ENCODE data around the gene HIVEP3. TPM values are rescaled to one million over a fixed set of nuclear protein-coding genes. Genes with fewer than 3 reads are reported as not detected.

The HIVEP3 gene
- total and polyA plus RNA-seq, 2 experiments from 2014 or later: 0.57 to 5.9 TPM

- Histone ChIP-seq H2AFZ (no peak overlapping the region), H3K4me2 (no peak overlapping the region), H4K20me1 (ENCODE audit: insufficient read depth, poor library complexity, severe bottlenecking) (no peaks in the 10 kb centered on the region), H3K27me3 (no peaks in the 10 kb centered on the region), H3K36me3 (replicated peaks; ENCODE audit: insufficient read depth, low read depth) (no peaks in the 10 kb centered on the region), H3K4me3 (no peak overlapping the region), H3K79me2 (no peaks in the 10 kb centered on the region), H3K4me1 (ENCODE audit: insufficient read depth) (no peaks in the 10 kb centered on the region), H3K9me2 (replicated peaks; ENCODE audit: insufficient read depth) (no peaks in the 10 kb centered on the region), H3K9me3 (ENCODE audit: low read depth) (no peaks in the 10 kb centered on the region), H3K27ac (no peak overlapping the region)
- no peak for DNase-seq (ENCODE audit: low spot score)
- WGBS (ENCODE audit: low lambda C conversion rate, missing lambda C conversion rate): 79% methylated on average over 3 of the region's 3 CpGs
- TF ChIP-seq EZH2phosphoT487 (IDR thresholded peaks at IDR 0.05; ENCODE audit: low read depth, severe bottlenecking, unreplicated experiment) (no peak), EZH2 (IDR thresholded peaks at IDR 0.05; ENCODE audit: borderline replicate concordance) (no peak), CTCF (IDR thresholded peaks at IDR 0.05; ENCODE audit: poor library complexity) (no peak)
Measured at GRCh38 chr1:41546833-41547135, 371.9 kb downstream of the HIVEP3 start.

DNA sequence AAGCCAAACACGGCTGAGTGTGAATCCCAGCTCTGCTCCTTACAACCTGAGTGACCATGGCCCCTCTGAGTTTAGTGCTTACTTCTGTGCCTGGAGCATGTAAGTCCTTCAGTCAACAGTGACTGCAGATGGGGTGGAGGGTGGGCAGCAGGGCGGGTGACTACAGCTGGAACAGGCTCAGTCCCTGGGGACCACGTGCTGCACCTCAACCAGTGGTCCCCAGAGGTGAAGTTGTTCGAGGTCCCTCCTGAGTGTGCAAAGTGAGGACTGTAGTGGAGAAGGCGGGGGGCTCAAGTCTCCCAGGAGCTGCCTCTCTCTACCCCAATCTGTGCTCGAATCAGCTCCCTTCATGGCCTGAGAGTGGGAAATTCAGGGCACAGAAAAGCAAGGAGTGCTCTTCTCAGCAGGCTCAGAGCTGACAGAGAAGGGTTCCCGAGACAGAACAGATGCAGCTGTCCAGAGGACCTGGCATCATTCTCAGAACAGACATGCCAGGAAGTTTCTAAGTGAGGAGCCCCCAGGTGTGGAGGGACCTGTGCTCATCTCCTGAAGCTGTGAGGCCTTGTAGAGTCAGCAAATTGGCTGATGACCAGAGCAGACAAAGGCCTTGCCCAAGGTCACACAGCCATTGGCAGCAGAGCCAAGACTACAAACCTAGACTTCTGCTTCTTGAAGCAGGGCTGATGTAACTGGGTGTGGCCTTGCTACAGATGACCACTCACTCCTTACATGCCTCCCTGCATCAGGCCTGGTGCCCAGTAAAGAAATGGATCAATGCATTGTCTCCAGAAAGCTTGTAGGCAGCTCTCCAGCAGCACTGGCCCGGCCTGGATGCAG lies 372.5 kb downstream of the HIVEP3 start:
- Histone ChIP-seq H3K4me2 (no peak overlapping the region), H4K20me1 (ENCODE audit: insufficient read depth, poor library complexity, severe bottlenecking) (no peaks in the 10 kb centered on the region), H3K79me2 (no peaks in the 10 kb centered on the region), H3K27ac (no peak overlapping the region), H3K4me1 (ENCODE audit: insufficient read depth) (no peaks in the 10 kb centered on the region), H3K27me3 (no peaks in the 10 kb centered on the region), H3K9me2 (replicated peaks; ENCODE audit: insufficient read depth) (no peaks in the 10 kb centered on the region), H3K9me3 (ENCODE audit: low read depth) (no peaks in the 10 kb centered on the region), H2AFZ (no peak overlapping the region), H3K36me3 (replicated peaks; ENCODE audit: insufficient read depth, low read depth) (no peaks in the 10 kb centered on the region), H3K4me3 (no peak overlapping the region)
- 83% methylated on average over 8 of the region's 8 CpGs for WGBS (ENCODE audit: low lambda C conversion rate, missing lambda C conversion rate)
- DNase-seq (ENCODE audit: low spot score): no peak
- TF ChIP-seq CTCF (IDR thresholded peaks at IDR 0.05; ENCODE audit: poor library complexity) (no peak), EZH2phosphoT487 (IDR thresholded peaks at IDR 0.05; ENCODE audit: low read depth, severe bottlenecking, unreplicated experiment) (no peak), EZH2 (IDR thresholded peaks at IDR 0.05; ENCODE audit: borderline replicate concordance) (no peak)

DNA sequence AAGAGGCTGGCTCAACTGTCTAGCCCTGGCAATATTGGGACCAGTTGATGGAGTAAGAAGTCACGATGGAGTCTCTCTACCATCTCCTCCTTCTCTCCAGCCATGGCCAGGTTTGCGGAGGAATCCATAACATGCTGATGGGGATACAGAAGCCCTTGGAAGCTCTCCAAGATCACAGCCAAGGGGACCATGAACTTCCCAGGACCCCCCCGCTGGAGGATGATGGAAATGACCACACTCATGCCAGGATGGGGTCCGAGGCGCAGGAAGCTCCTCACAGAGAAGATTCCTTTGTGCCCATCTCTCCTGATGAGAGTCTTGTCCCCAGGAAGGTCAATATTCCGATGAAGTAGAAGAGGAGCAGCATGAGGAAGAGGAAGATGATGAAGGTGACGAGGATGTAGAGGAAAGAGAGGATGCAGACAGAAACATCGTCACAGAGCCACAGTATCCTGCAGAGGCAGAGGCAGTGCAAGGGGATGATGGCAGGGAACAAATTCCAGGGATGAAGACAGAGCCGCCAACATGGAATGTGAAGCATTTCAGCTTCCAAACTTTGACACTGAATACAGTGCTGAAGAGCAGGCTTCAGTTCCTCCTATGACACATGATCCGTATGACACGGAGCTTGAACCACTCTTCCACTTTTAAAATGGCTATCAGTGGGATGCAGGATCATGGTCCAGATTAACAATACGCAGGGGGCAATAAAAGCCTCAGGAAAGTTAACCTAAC lies 376.4 kb downstream of the HIVEP3 start:
- Histone ChIP-seq H3K27me3 (no peaks in the 10 kb centered on the region), H3K79me2 (no peaks in the 10 kb centered on the region), H4K20me1 (ENCODE audit: insufficient read depth, poor library complexity, severe bottlenecking) (no peaks in the 10 kb centered on the region), H3K4me1 (ENCODE audit: insufficient read depth) (peaks cover 7% of the 10 kb centered on the region), H2AFZ (no peak overlapping the region), H3K9me3 (ENCODE audit: low read depth) (no peaks in the 10 kb centered on the region), H3K9me2 (replicated peaks; ENCODE audit: insufficient read depth) (no peaks in the 10 kb centered on the region), H3K4me2 (no peak overlapping the region), H3K27ac (no peak overlapping the region), H3K4me3 (no peak overlapping the region), H3K36me3 (replicated peaks; ENCODE audit: insufficient read depth, low read depth) (no peaks in the 10 kb centered on the region)
- WGBS (ENCODE audit: low lambda C conversion rate, missing lambda C conversion rate): 75% methylated on average over 12 of the region's 12 CpGs
- no peak for DNase-seq (ENCODE audit: low spot score)
- no peak for TF ChIP-seq CTCF (IDR thresholded peaks at IDR 0.05; ENCODE audit: poor library complexity)
- no peak for TF ChIP-seq EZH2phosphoT487 (IDR thresholded peaks at IDR 0.05; ENCODE audit: low read depth, severe bottlenecking, unreplicated experiment)
- no peak for TF ChIP-seq EZH2 (IDR thresholded peaks at IDR 0.05; ENCODE audit: borderline replicate concordance)
